ENCODE data around the gene CNMD. TPM values are rescaled to one million over a fixed set of nuclear protein-coding genes. Genes with fewer than 3 reads are reported as not detected.

The CNMD gene
- total and polyA plus RNA-seq, 3 experiments from 2014 or later: not detected

- Mint-ChIP-seq H3K27me3 (peaks cover 3 to 42% of the 10 kb centered on the region in 2 donors), H3K4me1 (no peaks in the 10 kb centered on the region), H3K27ac (peak overlapping the region in 1 of 8 donors; percentile 49), H3K36me3 (no peaks in the 10 kb centered on the region), H3K9me3 (peaks cover 0 to 2% (median 0%) of the 10 kb centered on the region in 5 donors), H3K4me3 (no peak overlapping the region)
- no peaks in the 10 kb centered on the region for H3K9me3 ChIP-seq (ENCODE audit: low read length)
- no peak for DNase-seq
- H3K4me3 ChIP-seq (ENCODE audit: low read length): no peak overlapping the region
- H3K27ac ChIP-seq (ENCODE audit: low read depth, low read length): no peak overlapping the region
- H3K4me1 ChIP-seq (ENCODE audit: insufficient read depth, low read length): no peaks in the 10 kb centered on the region
- CTCF ChIA-PET: no interaction called here
- POLR2A ChIA-PET: no interaction called here
- H3K36me3 ChIP-seq (ENCODE audit: insufficient read depth, low read length): no peaks in the 10 kb centered on the region
- H3K27me3 ChIP-seq (ENCODE audit: insufficient read depth, low read length, poor library complexity, severe bottlenecking): no peaks in the 10 kb centered on the region
Measured at GRCh38 chr13:52780611-52781010, 41.0 kb upstream of the CNMD start.

DNA sequence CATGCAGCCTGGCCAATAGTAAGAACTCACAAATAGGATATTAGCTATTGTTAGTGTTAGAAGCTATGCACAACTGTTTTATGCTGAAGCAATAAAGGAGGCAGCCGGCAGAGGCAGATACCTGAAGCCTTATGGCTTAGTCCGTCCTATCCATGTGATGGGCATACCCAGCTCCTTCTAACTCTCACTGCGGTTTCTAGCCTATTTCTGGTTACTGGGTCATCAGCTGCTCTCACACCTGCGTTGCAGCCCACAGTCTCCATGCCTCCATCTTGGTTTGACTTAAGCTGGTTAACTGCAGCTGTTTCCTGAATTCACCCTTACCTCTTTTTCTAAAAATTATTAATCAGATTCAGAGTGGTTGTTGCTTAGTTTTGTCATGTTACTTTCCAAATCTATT lies 40.5 kb upstream of the CNMD start:
- Histone ChIP-seq H3K9me3 (ENCODE audit: low read length) (no peaks in the 10 kb centered on the region), H3K4me3 (ENCODE audit: low read length) (no peak overlapping the region), H3K27ac (ENCODE audit: low read depth, low read length) (no peak overlapping the region), H3K4me1 (ENCODE audit: insufficient read depth, low read length) (no peaks in the 10 kb centered on the region), H3K36me3 (ENCODE audit: insufficient read depth, low read length) (no peaks in the 10 kb centered on the region), H3K27me3 (ENCODE audit: insufficient read depth, low read length, poor library complexity, severe bottlenecking) (no peaks in the 10 kb centered on the region)
- ChIA-PET POLR2A (no interaction called here), CTCF (no interaction called here)
- no peaks in the 10 kb centered on the region for H3K36me3 Mint-ChIP-seq
- H3K4me1 Mint-ChIP-seq: no peaks in the 10 kb centered on the region
- H3K9me3 Mint-ChIP-seq: peaks cover 0 to 2% (median 0%) of the 10 kb centered on the region in 5 donors
- DNase-seq: no peak
- H3K27me3 Mint-ChIP-seq: peaks cover 3 to 47% of the 10 kb centered on the region in 2 donors
- H3K27ac Mint-ChIP-seq: no peak overlapping the region
- H3K4me3 Mint-ChIP-seq: no peak overlapping the region

DNA sequence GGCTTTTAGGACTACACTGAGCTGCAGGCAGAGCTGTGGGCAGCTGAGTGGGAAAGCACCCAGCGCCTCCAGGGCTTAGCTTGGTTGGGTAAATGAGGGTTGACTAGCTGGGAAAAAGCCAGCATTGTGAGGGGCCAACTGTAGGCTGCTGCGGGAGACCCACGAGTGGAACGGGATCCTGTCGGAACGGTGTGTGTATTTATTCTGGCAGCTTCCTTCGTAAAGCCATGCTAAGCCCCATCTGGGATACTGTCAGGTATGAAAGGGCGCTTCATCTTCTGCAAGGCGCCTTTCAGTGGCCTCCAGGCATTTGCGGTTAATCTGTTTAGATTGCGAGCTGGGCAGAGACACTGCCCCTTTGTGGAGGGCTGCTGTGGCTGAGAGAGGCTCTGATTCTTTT lies 39.5 kb upstream of the CNMD start:
- CTCF ChIA-PET: no interaction called here
- H3K4me1 ChIP-seq (ENCODE audit: insufficient read depth, low read length): no peaks in the 10 kb centered on the region
- peaks cover 2 to 48% of the 10 kb centered on the region in 2 donors for H3K27me3 Mint-ChIP-seq

DNA sequence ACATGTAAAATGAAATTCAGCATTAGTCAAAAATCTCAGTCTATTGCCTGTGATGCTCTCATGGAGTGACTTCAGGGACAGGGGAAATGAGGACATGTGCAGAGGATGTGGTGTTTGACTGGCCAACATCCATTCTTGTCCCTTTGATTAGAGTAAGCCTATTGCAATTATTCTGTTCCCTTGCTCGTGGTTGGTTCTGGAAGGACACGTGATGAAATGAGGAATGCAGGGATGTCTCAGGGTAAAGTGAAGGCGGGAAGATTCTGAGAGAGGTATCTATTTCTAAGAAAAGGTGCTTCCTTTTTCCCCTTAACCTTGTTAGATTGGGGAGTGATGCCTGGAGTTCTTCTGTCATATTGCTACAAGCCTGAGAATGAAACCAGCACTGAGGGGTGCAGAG lies 37.1 kb upstream of the CNMD start:
- H3K27ac Mint-ChIP-seq: no peak overlapping the region
- no peaks in the 10 kb centered on the region for H3K36me3 Mint-ChIP-seq
- H3K36me3 ChIP-seq (ENCODE audit: insufficient read depth, low read length): no peaks in the 10 kb centered on the region
- no peaks in the 10 kb centered on the region for H3K9me3 ChIP-seq (ENCODE audit: low read length)
- H3K27me3 Mint-ChIP-seq: peaks cover 6 to 47% of the 10 kb centered on the region in 2 donors
- H3K4me1 ChIP-seq (ENCODE audit: insufficient read depth, low read length): no peaks in the 10 kb centered on the region
- H3K9me3 Mint-ChIP-seq: peaks cover 0 to 2% (median 0%) of the 10 kb centered on the region in 5 donors
- no peaks in the 10 kb centered on the region for H3K27me3 ChIP-seq (ENCODE audit: insufficient read depth, low read length, poor library complexity, severe bottlenecking)
- no peaks in the 10 kb centered on the region for H3K4me1 Mint-ChIP-seq
- no peak overlapping the region for H3K4me3 ChIP-seq (ENCODE audit: low read length)
- H3K27ac ChIP-seq (ENCODE audit: low read depth, low read length): no peak overlapping the region
- H3K4me3 Mint-ChIP-seq: no peak overlapping the region
- ChIA-PET POLR2A (no interaction called here), CTCF (no interaction called here)
- DNase-seq: no peak

More for the DNA sequence above, 39.5 kb upstream of the CNMD start:
- no peak for DNase-seq
- no peak overlapping the region for H3K27ac ChIP-seq (ENCODE audit: low read depth, low read length)
- no peak overlapping the region for H3K27ac Mint-ChIP-seq
- H3K36me3 Mint-ChIP-seq: no peaks in the 10 kb centered on the region
- no peaks in the 10 kb centered on the region for H3K36me3 ChIP-seq (ENCODE audit: insufficient read depth, low read length)
- peaks cover 0 to 2% (median 0%) of the 10 kb centered on the region in 5 donors for H3K9me3 Mint-ChIP-seq
- no peak overlapping the region for H3K4me3 Mint-ChIP-seq
- H3K27me3 ChIP-seq (ENCODE audit: insufficient read depth, low read length, poor library complexity, severe bottlenecking): no peaks in the 10 kb centered on the region
- H3K4me3 ChIP-seq (ENCODE audit: low read length): no peak overlapping the region
- H3K9me3 ChIP-seq (ENCODE audit: low read length): no peaks in the 10 kb centered on the region
- H3K4me1 Mint-ChIP-seq: no peaks in the 10 kb centered on the region
- POLR2A ChIA-PET: no interaction called here

DNA sequence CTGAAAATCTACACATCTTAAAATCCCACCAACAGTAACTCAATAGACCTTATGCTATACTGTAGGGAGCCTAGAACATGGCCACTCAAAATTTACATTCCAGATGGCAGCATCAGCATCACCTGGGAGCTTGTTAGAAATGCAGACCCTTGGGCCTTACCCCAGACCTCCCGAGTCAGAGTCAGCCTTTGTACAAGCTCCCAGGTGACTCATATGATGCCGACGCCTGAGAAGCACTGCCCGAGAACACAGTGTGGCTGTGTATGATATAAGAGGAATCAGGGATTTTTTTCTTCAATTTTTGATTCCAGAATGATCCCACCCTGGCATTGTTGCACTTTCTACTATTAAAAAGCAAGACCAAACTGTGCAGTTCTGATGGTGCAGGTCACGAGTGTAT lies 35.9 kb upstream of the CNMD start:
- Histone ChIP-seq H3K36me3 (ENCODE audit: insufficient read depth, low read length) (no peaks in the 10 kb centered on the region), H3K27me3 (ENCODE audit: insufficient read depth, low read length, poor library complexity, severe bottlenecking) (no peaks in the 10 kb centered on the region), H3K9me3 (ENCODE audit: low read length) (no peaks in the 10 kb centered on the region), H3K27ac (ENCODE audit: low read depth, low read length) (no peak overlapping the region), H3K4me3 (ENCODE audit: low read length) (no peak overlapping the region), H3K4me1 (ENCODE audit: insufficient read depth, low read length) (no peaks in the 10 kb centered on the region)
- Mint-ChIP-seq H3K27ac (no peak overlapping the region), H3K9me3 (peaks cover 0 to 2% (median 0%) of the 10 kb centered on the region in 5 donors), H3K36me3 (no peaks in the 10 kb centered on the region), H3K4me1 (no peaks in the 10 kb centered on the region), H3K27me3 (peaks cover 6 to 44% of the 10 kb centered on the region in 2 donors), H3K4me3 (no peak overlapping the region)
- CTCF ChIA-PET: no interaction called here
- POLR2A ChIA-PET: no interaction called here
- no peak for DNase-seq

GRCh38 chr13:52767949-52768516 lies 28.4 kb upstream of the CNMD start:
- no peak for DNase-seq
- H3K4me3 ChIP-seq (ENCODE audit: low read length): no peak overlapping the region
- H3K36me3 ChIP-seq (ENCODE audit: insufficient read depth, low read length): no peaks in the 10 kb centered on the region
- no peak overlapping the region for H3K27ac Mint-ChIP-seq
- no peaks in the 10 kb centered on the region for H3K9me3 ChIP-seq (ENCODE audit: low read length)
- no peaks in the 10 kb centered on the region for H3K27me3 ChIP-seq (ENCODE audit: insufficient read depth, low read length, poor library complexity, severe bottlenecking)
- peaks cover 0 to 2% (median 0%) of the 10 kb centered on the region in 5 donors for H3K9me3 Mint-ChIP-seq
- CTCF ChIA-PET: no interaction called here
- H3K4me1 Mint-ChIP-seq: no peaks in the 10 kb centered on the region
- no peaks in the 10 kb centered on the region for H3K4me1 ChIP-seq (ENCODE audit: insufficient read depth, low read length)
- peaks cover 0 to 10% of the 10 kb centered on the region in 2 donors for H3K27me3 Mint-ChIP-seq
- POLR2A ChIA-PET: no interaction called here
- H3K27ac ChIP-seq (ENCODE audit: low read depth, low read length): no peak overlapping the region
- no peaks in the 10 kb centered on the region for H3K36me3 Mint-ChIP-seq
- no peak overlapping the region for H3K4me3 Mint-ChIP-seq

GRCh38 chr13:52765611-52766390 lies 26.2 kb upstream of the CNMD start:
- ChIA-PET CTCF (interaction anchor here (0.9 kb wide), 1 partner anchor 10 kb away, joined by 3 read pairs; no protein-coding TSS in a partner anchor), POLR2A (no interaction called here)
- Histone ChIP-seq H3K4me1 (ENCODE audit: insufficient read depth, low read length) (no peaks in the 10 kb centered on the region), H3K27ac (ENCODE audit: low read depth, low read length) (no peak overlapping the region), H3K27me3 (ENCODE audit: insufficient read depth, low read length, poor library complexity, severe bottlenecking) (no peaks in the 10 kb centered on the region), H3K36me3 (ENCODE audit: insufficient read depth, low read length) (no peaks in the 10 kb centered on the region), H3K4me3 (ENCODE audit: low read length) (no peak overlapping the region), H3K9me3 (ENCODE audit: low read length) (no peaks in the 10 kb centered on the region)
- Mint-ChIP-seq H3K36me3 (no peaks in the 10 kb centered on the region), H3K9me3 (peaks cover 0 to 2% (median 0%) of the 10 kb centered on the region in 5 donors), H3K4me3 (no peak overlapping the region), H3K27ac (no peak overlapping the region), H3K4me1 (no peaks in the 10 kb centered on the region), H3K27me3 (peaks cover 5 to 10% of the 10 kb centered on the region in 2 donors)
- DNase-seq: no peak

- H3K27me3 ChIP-seq (ENCODE audit: insufficient read depth, low read length, poor library complexity, severe bottlenecking): no peaks in the 10 kb centered on the region
- peaks cover 9 to 21% of the 10 kb centered on the region in 2 donors for H3K27me3 Mint-ChIP-seq
- ChIA-PET CTCF (no interaction called here), POLR2A (no interaction called here)
- H3K27ac ChIP-seq (ENCODE audit: low read depth, low read length): no peak overlapping the region
- H3K4me3 Mint-ChIP-seq: no peak overlapping the region
- no peaks in the 10 kb centered on the region for H3K9me3 ChIP-seq (ENCODE audit: low read length)
- no peak overlapping the region for H3K4me3 ChIP-seq (ENCODE audit: low read length)
- H3K9me3 Mint-ChIP-seq: no peaks in the 10 kb centered on the region
- no peak for DNase-seq
- no peak overlapping the region for H3K27ac Mint-ChIP-seq
- H3K4me1 Mint-ChIP-seq: no peaks in the 10 kb centered on the region
- no peaks in the 10 kb centered on the region for H3K36me3 Mint-ChIP-seq
- H3K36me3 ChIP-seq (ENCODE audit: insufficient read depth, low read length): no peaks in the 10 kb centered on the region
- no peaks in the 10 kb centered on the region for H3K4me1 ChIP-seq (ENCODE audit: insufficient read depth, low read length)
Measured at GRCh38 chr13:52760077-52760476, 20.5 kb upstream of the CNMD start.
